Mucosa of descending colon (tissue), 3 donors: Measurements from ENCODE around the gene ZNF385C. TPM values are rescaled to one million over a fixed set of nuclear protein-coding genes. Genes with fewer than 3 reads are reported as not detected.

Experiments used
- ATAC-seq: fragments of 200-7000 bp; cut with Tn5 transposase; one replicate; pipeline ENCODE4 v1.9.1; 2020; ENCODE audit warnings: mild to moderate bottlenecking, moderate library complexity
- DNase-seq, 3 donors: peaks; one replicate each; pipeline ENCODE4 v3.0.0-alpha.2; 2020
- H3K36me3 ChIP-seq: fragments of 200-600 bp; one replicate; pipeline ENCODE4 v1.8.0; 2021; ENCODE audit warnings: low read depth, mild to moderate bottlenecking
- H3K4me1 ChIP-seq: fragments of 200-600 bp; one replicate; pipeline ENCODE4 v1.8.0; 2021; ENCODE audit warnings: low read depth, mild to moderate bottlenecking
- H3K4me3 ChIP-seq: fragments of 200-600 bp; one replicate; pipeline ENCODE4 v1.8.0; 2021; ENCODE audit warnings: mild to moderate bottlenecking
- H3K9me3 ChIP-seq: fragments of 200-600 bp; one replicate; pipeline ENCODE4 v1.8.0; 2021; ENCODE audit warnings: mild to moderate bottlenecking
- intact Hi-C, 2 donors: fragments of 100-400 bp; cut with DNase I in 1 of 2; cut with micrococcal nuclease in 1 of 2; formaldehyde crosslinking; loops; one replicate each; pipeline versions ENCODE4 v1.11.0 to v1.11.1; 2022; cut with DNase I, micrococcal nuclease
- total RNA-seq, 3 donors: library from RNA; stranded (reverse); fragmentation: NEBNext Ultra II Directional in 2 of 3; extraction: Animal tissue kit (Norgen Biotek cat#: 25700) in 2 of 3; gene quantifications; one replicate each; pipeline versions ENCODE4 v1.2.1 to v1.2.4, GENCODE V29; 2021 to 2023
- TF ChIP-seq, protein P1 (sequence below): fragments of 200-600 bp; IDR thresholded peaks from one replicate; pipeline ENCODE4 v1.8.0; 2022; ENCODE audit warnings: antibody characterized with exemption, mild to moderate bottlenecking
- donor health status: DM: no; HTN: no; CAD: no; lungs with moderate emphysema.
- donor health status: DM: no; HTN: no; CAD: no.
- donor health status: DM: no; HTN: yes; CAD: no.

The ZNF385C gene
- total RNA-seq, 3 donors from 2014 or later: 0.41 to 0.96 (median 0.58) TPM

DNA sequence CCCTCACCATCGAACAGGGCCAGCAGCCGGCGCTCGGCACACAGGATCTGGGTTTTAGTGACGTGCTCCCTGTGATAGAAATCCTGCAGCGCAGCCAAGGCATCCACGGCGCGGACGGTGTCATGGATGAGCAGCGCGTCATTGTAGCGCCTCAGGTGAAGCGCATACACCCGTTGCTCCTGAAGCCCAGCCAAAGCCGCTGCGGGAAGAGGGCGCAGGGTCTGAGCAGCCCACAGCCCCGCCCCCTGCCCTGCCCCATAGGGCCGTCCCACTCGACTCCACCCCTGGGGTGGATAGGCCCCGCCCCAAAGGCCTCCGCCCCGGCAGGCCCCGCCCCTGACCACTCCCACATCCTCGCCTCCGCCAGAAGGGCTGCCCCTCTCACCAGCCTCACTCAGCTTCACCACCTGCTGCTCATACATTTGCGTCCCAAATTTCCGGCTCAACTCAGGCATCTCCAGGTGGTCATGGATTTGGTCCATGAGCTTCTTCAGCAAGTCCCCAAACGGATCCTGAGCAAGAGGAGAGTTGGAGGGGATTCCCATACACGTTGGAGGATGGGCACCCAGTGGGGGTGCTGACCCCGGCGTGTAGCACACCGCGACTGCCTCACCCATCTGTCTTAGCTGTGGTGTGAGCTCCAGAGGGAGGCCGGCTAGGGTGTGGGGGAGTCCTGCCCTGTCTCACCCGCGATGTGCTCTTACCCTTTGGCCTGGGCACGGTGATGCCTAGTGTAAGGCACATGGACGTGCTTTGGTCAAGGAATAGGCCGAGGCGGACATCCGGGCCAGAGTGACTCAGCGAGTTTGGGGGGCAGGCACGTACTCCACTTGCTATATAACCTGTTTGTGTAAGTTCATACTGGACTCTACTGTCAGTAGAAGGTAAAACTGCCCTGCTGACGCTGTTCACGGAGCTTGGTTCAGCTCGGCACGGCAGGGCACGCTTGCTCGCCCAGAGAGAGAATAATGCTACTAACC is 9.6 kb upstream of the ZNF385C start:
- Histone ChIP-seq H3K9me3 (no peaks in the 10 kb centered on the region), H3K36me3 (no peaks in the 10 kb centered on the region), H3K4me1 (peaks cover 14% of the 10 kb centered on the region), H3K4me3 (no peak overlapping the region)
- intact Hi-C loops: no loop called here
- TF ChIP-seq, protein P1, sequence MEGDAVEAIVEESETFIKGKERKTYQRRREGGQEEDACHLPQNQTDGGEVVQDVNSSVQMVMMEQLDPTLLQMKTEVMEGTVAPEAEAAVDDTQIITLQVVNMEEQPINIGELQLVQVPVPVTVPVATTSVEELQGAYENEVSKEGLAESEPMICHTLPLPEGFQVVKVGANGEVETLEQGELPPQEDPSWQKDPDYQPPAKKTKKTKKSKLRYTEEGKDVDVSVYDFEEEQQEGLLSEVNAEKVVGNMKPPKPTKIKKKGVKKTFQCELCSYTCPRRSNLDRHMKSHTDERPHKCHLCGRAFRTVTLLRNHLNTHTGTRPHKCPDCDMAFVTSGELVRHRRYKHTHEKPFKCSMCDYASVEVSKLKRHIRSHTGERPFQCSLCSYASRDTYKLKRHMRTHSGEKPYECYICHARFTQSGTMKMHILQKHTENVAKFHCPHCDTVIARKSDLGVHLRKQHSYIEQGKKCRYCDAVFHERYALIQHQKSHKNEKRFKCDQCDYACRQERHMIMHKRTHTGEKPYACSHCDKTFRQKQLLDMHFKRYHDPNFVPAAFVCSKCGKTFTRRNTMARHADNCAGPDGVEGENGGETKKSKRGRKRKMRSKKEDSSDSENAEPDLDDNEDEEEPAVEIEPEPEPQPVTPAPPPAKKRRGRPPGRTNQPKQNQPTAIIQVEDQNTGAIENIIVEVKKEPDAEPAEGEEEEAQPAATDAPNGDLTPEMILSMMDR: no peak
- ATAC-seq (peak; percentile 81), DNase-seq (peak; percentile 88 to 95 (median 92))

DNA sequence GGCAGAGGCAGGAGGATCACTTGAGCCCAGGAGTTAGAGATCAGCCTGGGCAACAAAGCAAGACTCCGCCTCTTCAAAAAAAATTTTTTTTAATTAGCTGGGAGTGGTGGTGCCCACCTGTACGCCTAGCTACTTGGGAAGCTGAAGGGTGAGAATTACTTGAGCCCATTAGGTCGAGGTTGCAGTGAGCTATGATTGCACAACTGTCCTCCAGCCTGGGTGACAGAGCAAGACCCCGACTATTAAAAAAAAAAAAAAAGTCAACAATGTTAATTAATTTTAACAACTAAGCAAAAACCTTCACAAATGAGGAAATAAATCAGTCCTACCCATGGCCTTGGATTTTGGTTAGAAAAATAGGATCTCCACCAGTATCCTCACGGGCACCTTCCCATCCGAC is 8.9 kb upstream of the ZNF385C start:
- DNase-seq (peak in 1 of 3 donors; percentile 1), ATAC-seq (no peak)
- Histone ChIP-seq H3K4me3 (no peak overlapping the region), H3K36me3 (no peaks in the 10 kb centered on the region), H3K9me3 (no peaks in the 10 kb centered on the region), H3K4me1 (peaks cover 10% of the 10 kb centered on the region)
- TF ChIP-seq, protein P1: no peak
- intact Hi-C loops: no loop called here

DNA sequence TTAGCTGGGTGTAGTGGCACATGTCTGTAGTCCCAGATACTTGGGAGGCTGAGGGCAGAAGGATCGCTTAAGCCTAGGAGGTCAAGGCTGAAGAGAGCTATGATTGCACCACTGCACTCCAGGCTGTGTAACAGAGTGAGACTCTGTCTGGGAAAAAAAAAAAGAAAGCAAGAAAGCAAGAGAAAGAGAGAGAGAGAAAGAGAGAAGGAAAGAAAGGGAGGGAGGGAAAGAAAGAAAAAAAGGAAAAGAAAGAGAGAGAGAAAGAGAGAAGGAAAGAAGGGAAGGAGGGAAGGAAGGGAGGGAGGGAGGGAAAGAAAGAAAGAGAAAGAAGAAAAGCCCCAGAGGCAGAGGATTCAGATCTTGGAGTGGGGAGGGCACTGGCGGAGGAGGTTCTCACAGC is 7.7 kb upstream of the ZNF385C start:
- ATAC-seq (no peak), DNase-seq (no peak)
- Histone ChIP-seq H3K36me3 (no peaks in the 10 kb centered on the region), H3K4me1 (no peaks in the 10 kb centered on the region), H3K4me3 (no peak overlapping the region), H3K9me3 (no peaks in the 10 kb centered on the region)
- intact Hi-C loops: no loop called here
- TF ChIP-seq, protein P1: no peak

DNA sequence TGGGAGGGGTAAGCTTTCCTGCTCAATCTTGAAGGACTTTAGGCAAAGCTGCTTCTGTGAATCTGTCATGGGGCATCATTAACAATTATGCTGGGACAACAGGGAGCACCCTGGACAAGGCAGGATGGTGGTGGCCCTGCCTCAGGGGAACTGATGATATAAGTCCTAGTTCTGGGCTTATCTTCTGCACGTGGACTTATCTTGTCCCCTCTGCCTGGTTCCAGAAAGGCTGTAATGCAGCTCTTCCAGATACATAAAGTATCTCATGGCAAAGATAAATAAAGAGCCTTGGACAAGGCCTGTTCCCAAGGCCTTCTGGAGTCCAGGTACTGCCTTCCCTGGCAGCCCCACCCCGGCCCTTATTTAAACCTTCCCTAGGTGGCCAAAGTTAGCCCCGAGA is 6.0 kb upstream of the ZNF385C start:
- H3K4me3 ChIP-seq: no peak overlapping the region
- TF ChIP-seq, protein P1: no peak
- no peaks in the 10 kb centered on the region for H3K9me3 ChIP-seq
- H3K36me3 ChIP-seq: no peaks in the 10 kb centered on the region
- no peak for ATAC-seq
- intact Hi-C loops: no loop called here
- DNase-seq: no peak
- H3K4me1 ChIP-seq: no peaks in the 10 kb centered on the region

DNA sequence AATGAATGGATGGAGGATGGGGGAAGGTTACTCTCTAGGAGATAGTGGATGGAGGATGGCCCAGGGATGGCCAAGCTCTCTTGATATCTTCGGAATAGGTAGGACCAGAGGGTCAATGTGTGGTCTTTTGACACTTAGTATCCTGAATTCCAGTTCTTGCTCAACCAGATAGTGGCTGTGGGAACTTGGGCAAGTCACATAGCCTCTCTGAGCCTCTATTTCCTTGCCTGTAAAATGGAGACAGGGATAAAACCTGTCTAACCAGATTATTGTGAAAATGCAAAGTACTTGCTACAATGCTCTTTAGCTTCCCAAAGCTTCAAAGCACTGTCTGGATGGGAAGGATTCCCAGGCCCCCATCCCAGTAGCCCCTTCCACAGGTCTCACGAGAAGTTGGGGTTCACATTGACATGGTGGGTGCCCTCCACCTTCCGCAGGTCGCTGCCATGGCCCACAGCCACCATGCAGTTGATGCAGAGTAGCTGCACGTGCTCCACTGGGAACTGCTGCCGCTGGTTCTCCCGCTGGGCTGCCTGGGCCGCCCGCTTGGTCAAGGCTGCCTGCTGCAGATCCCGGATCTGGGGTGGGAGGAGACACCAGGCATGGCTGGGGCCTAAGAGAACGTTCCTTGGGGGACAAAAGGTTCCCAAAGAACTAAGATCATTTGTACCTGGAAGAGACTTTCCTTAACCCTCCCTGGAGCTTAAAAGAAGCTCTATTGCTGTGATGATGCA is 5.1 kb upstream of the ZNF385C start:
- peak in 1 of 3 donors; percentile 36 for DNase-seq
- no peak for ATAC-seq

More for the DNA sequence above, 5.1 kb upstream of the ZNF385C start:
- Histone ChIP-seq H3K4me1 (no peaks in the 10 kb centered on the region), H3K4me3 (no peak overlapping the region), H3K36me3 (no peaks in the 10 kb centered on the region), H3K9me3 (no peaks in the 10 kb centered on the region)
- intact Hi-C loops: no loop called here
- TF ChIP-seq, protein P1: no peak
